IMR-90 (cell line): ENCODE measurements around the gene EML3. TPM values are rescaled to one million over a fixed set of nuclear protein-coding genes. Genes with fewer than 3 reads are reported as not detected.

Source experiments
- FOS ChIP-seq: fragments of 150-350 bp; IDR thresholded peaks from 2 replicates; pipeline ENCODE4 v1.6.1; 2016; ENCODE audit warnings: low read depth, low read length
- polyA plus RNA-seq, 3 experiments: library from polyadenylated mRNA; depleted of rRNA; stranded (reverse); fragments of >200 nt; gene quantifications; 2 replicates each; pipeline ENCODE4 v1.2.3, GENCODE V29; 2012; ENCODE audit warnings: low replicate concordance in 1 of 3
- total RNA-seq: library from RNA; depleted of rRNA; stranded (reverse); fragments of >200 nt; gene quantifications from 2 replicates; pipeline ENCODE4 v1.2.3, GENCODE V29; 2012
- TF ChIP-seq, protein P1 (sequence below): fragments of 150-350 bp; IDR thresholded peaks from 2 replicates; pipeline ENCODE4 v1.6.1; 2016; ENCODE audit warnings: low read depth, mild to moderate bottlenecking, low read length, moderate library complexity, borderline replicate concordance

The EML3 gene
- total and polyA plus RNA-seq, 2 of the 4 experiments (the other 2 are of a cell fraction), result 5.0 to 24.7 TPM

DNA sequence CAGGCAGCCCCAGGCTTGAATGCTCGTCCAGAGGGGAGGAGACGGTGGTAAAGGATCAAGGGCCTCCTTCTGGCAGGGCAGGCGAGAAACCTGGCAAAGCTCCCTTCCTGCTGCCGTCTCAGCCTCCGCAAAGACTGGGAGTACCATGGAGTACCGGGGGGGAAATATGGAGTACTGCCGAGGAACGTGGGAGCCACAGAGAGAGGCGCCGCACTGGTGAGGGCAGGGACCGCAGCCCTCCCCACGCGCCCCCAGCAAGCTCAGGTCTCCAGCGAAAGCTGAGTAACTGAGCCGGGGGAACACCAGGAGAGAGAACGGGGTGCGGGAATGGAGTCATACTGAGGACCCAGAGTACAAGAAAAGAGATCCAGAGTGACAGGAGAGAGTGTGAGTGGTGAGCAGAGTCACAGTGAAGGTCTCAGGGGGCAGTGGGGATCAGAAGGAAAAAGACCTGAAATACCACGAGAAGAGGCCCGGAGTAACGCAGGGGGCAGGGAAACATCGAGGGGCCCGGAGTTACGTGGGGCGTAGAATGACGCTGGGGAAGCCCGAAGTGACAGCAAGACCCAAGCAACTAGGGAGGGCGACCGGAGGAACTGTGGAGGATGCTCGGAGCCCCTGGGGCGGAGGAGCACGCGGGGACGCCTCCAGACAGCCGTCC lies 740 bp downstream of the EML3 start (continued):
- TF ChIP-seq, protein P1, sequence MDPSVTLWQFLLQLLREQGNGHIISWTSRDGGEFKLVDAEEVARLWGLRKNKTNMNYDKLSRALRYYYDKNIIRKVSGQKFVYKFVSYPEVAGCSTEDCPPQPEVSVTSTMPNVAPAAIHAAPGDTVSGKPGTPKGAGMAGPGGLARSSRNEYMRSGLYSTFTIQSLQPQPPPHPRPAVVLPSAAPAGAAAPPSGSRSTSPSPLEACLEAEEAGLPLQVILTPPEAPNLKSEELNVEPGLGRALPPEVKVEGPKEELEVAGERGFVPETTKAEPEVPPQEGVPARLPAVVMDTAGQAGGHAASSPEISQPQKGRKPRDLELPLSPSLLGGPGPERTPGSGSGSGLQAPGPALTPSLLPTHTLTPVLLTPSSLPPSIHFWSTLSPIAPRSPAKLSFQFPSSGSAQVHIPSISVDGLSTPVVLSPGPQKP, result no peak
- no peak for TF ChIP-seq FOS
